Natural killer cell (primary cell): ENCODE measurements around the gene POLR2E. TPM values are rescaled to one million over a fixed set of nuclear protein-coding genes. Genes with fewer than 3 reads are reported as not detected.

Experiments
- ATAC-seq, 3 donors: fragments of 150-1000 bp in 2 of 3; fragments of 200-7000 bp in 1 of 3; cut with Tn5 transposase; 1 replicate in 1 of 3; 2 replicates in 2 of 3; pipeline ENCODE4 v1.10.0; 2021; ENCODE audit warnings: mild to moderate bottlenecking in 2 of 3, moderate library complexity in 2 of 3
- DNase-seq, 2 donors: peaks; one replicate each; pipeline versions ENCODE4 v3.0.0 to v3.0.0-alpha.2; 2013 to 2021; ENCODE audit warnings: mixed read lengths in 1 of 2
- H3K27ac ChIP-seq: one replicate; pipeline ENCODE4 v1.5.1; 2013; ENCODE audit warnings: mild to moderate bottlenecking, low read length
- H3K27me3 ChIP-seq: one replicate; pipeline ENCODE4 v1.6.1; 2013; ENCODE audit warnings: low read length; ENCODE audit not compliant: control insufficient read depth, insufficient read depth
- H3K36me3 ChIP-seq: one replicate; pipeline ENCODE4 v1.6.1; 2013; ENCODE audit warnings: low read length; ENCODE audit not compliant: control insufficient read depth, insufficient read depth
- H3K4me1 ChIP-seq: one replicate; pipeline ENCODE4 v1.6.1; 2013; ENCODE audit warnings: low read length; ENCODE audit not compliant: control insufficient read depth, insufficient read depth
- H3K4me3 ChIP-seq: one replicate; pipeline ENCODE4 v1.5.1; 2013; ENCODE audit warnings: low read length
- H3K9me3 ChIP-seq: one replicate; pipeline ENCODE4 v1.6.1; 2013; ENCODE audit warnings: low read length; ENCODE audit not compliant: control insufficient read depth, insufficient read depth
- H3K27ac Mint-ChIP-seq, 2 donors: one replicate each; pipeline ENCODE4 v1.8.0; 2022; ENCODE audit warnings: mild to moderate bottlenecking in 2 of 2, mixed read lengths in 2 of 2, moderate library complexity in 1 of 2
- H3K27me3 Mint-ChIP-seq, 2 donors: one replicate each; pipeline ENCODE4 v1.8.0; 2022; ENCODE audit warnings: low read depth in 2 of 2, mixed read lengths in 2 of 2
- H3K36me3 Mint-ChIP-seq: one replicate; pipeline ENCODE4 v1.8.0; 2022; ENCODE audit warnings: mixed read lengths
- H3K4me1 Mint-ChIP-seq, 2 donors: one replicate each; pipeline ENCODE4 v1.8.0; 2022; ENCODE audit warnings: mixed read lengths in 2 of 2
- H3K4me3 Mint-ChIP-seq: one replicate; pipeline ENCODE4 v1.8.0; 2022; ENCODE audit warnings: mild to moderate bottlenecking, moderate library complexity, mixed read lengths
- H3K9me3 Mint-ChIP-seq, 2 donors: one replicate each; pipeline ENCODE4 v1.8.0; 2022; ENCODE audit warnings: mixed read lengths in 2 of 2
- CTCF ChIP-seq: fragments of 200-600 bp; IDR thresholded peaks from one replicate; pipeline ENCODE4 v1.8.0; 2022; ENCODE audit warnings: antibody characterized with exemption
- WGBS: methylation state at CpG from one replicate; pipeline ENCODE4 v1.1.7; 2013; ENCODE audit warnings: missing lambda C conversion rate; ENCODE audit not compliant: insufficient coverage; 5-methylcytosine and 5-hydroxymethylcytosine counted together
- intact Hi-C: fragments of 100-400 bp; cut with micrococcal nuclease; formaldehyde crosslinking; loops from one replicate; pipeline ENCODE4 v1.14.2; 2022
- total RNA-seq, 4 donors: library from RNA; stranded (reverse); fragments of 120-200 nt in 1 of 4; gene quantifications; one replicate each; pipeline versions ENCODE4 v1.2.3 to v1.2.4, GENCODE V29; 2013 to 2022

Gene POLR2E
- total RNA-seq, 3 donors from 2014 or later (not counting 1 experiment from before 2014, with no cell fraction given), result 77.3 to 105 (median 91.6) TPM

- WGBS, result 93% methylated on average over 99 of the region's 99 CpGs
- H3K9me3 Mint-ChIP-seq, result no peaks in the 10 kb centered on the region
- no peaks in the 10 kb centered on the region for H3K27me3 Mint-ChIP-seq
- peaks cover 82% of the 10 kb centered on the region for H3K4me1 ChIP-seq
- ATAC-seq, result no peak
- H3K4me1 Mint-ChIP-seq, result peaks cover 37 to 46% of the 10 kb centered on the region in 2 donors
- peaks cover 65% of the 10 kb centered on the region for H3K36me3 ChIP-seq
- no peak overlapping the region for H3K4me3 ChIP-seq
- peaks cover 7% of the 10 kb centered on the region for H3K36me3 Mint-ChIP-seq
- intact Hi-C loops, result no loop called here
- peak overlapping the region; percentile 73 to 93 for H3K27ac Mint-ChIP-seq
- no peaks in the 10 kb centered on the region for H3K27me3 ChIP-seq
- TF ChIP-seq CTCF, result no peak
- no peaks in the 10 kb centered on the region for H3K9me3 ChIP-seq
- no peak overlapping the region for H3K27ac ChIP-seq
- no peak overlapping the region for H3K4me3 Mint-ChIP-seq
- no peak for DNase-seq
Observed at GRCh38 chr19:1070931-1071791, 24.0 kb downstream of the POLR2E start.

DNA sequence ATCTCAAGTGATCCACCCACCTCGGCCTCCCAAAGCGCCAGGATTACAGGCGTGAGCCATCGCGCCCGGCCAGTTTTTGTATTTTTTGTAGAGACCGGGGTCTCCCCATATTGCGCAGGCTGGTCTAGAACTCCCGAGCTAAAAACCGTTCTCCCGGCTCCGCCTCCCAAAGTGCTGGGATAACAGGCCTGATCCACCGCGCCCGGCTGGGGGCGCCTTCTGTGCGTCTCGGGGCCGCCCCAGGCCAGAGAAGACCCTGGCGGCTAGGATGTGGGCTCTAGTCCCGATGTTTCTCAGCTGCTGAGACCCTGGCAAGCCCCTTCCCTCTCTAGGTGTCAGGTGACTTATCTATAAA is 24.6 kb downstream of the POLR2E start:
- H3K4me3 ChIP-seq, result no peak overlapping the region
- Mint-ChIP-seq H3K4me1 (peaks cover 31 to 46% of the 10 kb centered on the region in 2 donors), H3K27ac (peak overlapping the region; percentile 33 to 93), H3K4me3 (peak overlapping the region; percentile 91), H3K27me3 (no peaks in the 10 kb centered on the region), H3K36me3 (peaks cover 2% of the 10 kb centered on the region), H3K9me3 (no peaks in the 10 kb centered on the region)
- 95% methylated on average over 21 of the region's 21 CpGs for WGBS
- H3K27ac ChIP-seq, result no peak overlapping the region
- no peak for ATAC-seq
- H3K36me3 ChIP-seq, result peaks cover 59% of the 10 kb centered on the region
- intact Hi-C loops, result no loop called here
- H3K9me3 ChIP-seq, result no peaks in the 10 kb centered on the region
- TF ChIP-seq CTCF, result no peak
- peaks cover 82% of the 10 kb centered on the region for H3K4me1 ChIP-seq
- no peaks in the 10 kb centered on the region for H3K27me3 ChIP-seq
- no peak for DNase-seq

- Mint-ChIP-seq H3K36me3 (no peaks in the 10 kb centered on the region), H3K4me3 (peak overlapping the region; percentile 91), H3K4me1 (peaks cover 33 to 55% of the 10 kb centered on the region in 2 donors), H3K27me3 (no peaks in the 10 kb centered on the region), H3K9me3 (no peaks in the 10 kb centered on the region), H3K27ac (peak overlapping the region; percentile 88 to 93)
- DNase-seq, result peak; percentile 53 to 87
- no peaks in the 10 kb centered on the region for H3K9me3 ChIP-seq
- intact Hi-C loops, result loop anchor here (5.0 kb wide), 2 partner anchors 33 to 37 kb away; partner anchors contain the start of gene GPX4
- peak; percentile 7 to 51 (median 25) for ATAC-seq
- peaks cover 83% of the 10 kb centered on the region for H3K4me1 ChIP-seq
- peaks cover 49% of the 10 kb centered on the region for H3K36me3 ChIP-seq
- H3K27ac ChIP-seq, result peak overlapping the region; percentile 94
- H3K27me3 ChIP-seq, result no peaks in the 10 kb centered on the region
- WGBS, result 10% methylated on average over 25 of the region's 25 CpGs
- no peak for TF ChIP-seq CTCF
- H3K4me3 ChIP-seq, result peak overlapping the region; percentile 97
Observed at GRCh38 chr19:1069009-1069779, 26.0 kb downstream of the POLR2E start.
